OCI-M2 (cell line): ENCODE measurements around the gene IGFBPL1.
"Not testable (repeated sequence)": the region's sequence is repeated elsewhere in the genome, so short reads cannot be mapped to it uniquely, and the experiment has no call there.

ENCODE experiments used
- DNase-seq: peaks from one replicate; lab custom pipeline; 2025; ENCODE audit not compliant: unreplicated experiment; lab: John Stamatoyannopoulos, UW

Gene IGFBPL1, protein sequence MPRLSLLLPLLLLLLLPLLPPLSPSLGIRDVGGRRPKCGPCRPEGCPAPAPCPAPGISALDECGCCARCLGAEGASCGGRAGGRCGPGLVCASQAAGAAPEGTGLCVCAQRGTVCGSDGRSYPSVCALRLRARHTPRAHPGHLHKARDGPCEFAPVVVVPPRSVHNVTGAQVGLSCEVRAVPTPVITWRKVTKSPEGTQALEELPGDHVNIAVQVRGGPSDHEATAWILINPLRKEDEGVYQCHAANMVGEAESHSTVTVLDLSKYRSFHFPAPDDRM

DNA sequence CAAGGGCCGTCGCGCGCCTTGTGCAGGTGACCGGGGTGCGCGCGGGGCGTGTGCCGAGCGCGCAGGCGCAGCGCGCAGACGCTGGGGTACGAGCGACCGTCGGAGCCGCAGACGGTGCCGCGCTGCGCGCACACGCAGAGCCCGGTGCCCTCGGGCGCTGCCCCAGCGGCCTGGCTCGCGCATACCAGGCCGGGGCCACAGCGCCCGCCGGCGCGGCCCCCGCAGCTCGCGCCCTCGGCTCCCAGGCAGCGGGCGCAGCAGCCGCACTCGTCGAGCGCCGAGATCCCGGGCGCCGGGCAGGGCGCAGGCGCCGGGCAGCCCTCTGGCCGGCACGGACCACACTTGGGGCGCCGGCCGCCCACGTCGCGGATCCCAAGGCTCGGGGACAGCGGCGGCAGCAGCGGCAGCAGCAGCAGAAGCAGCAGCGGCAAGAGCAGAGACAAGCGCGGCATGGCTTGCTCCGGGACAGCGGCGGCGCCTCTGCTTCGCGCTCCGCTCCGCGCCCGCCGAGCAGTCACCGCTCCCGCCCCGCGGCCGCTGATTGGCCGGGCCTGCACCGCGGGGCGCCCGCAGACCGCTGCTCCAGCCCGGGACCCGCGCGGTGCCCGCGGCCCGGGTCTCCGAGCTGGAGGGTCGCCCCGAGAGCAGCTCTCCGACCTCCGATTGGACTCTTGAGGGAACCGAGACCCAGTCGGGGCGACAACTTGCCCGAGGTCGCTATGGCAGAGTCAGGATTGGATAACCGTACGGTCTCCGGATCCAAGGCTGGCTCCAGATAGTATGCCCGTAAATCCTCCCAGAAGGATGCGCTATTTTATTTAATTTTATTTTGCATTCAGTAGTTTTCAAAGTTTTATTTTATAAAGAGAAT, at the start of gene IGFBPL1:
TSS of gene IGFBPL1 (minus strand) at position 482 of the 871 bp plus-strand sequence. CDS start at position 452, 30 bp downstream.
- no peak for DNase-seq

DNA sequence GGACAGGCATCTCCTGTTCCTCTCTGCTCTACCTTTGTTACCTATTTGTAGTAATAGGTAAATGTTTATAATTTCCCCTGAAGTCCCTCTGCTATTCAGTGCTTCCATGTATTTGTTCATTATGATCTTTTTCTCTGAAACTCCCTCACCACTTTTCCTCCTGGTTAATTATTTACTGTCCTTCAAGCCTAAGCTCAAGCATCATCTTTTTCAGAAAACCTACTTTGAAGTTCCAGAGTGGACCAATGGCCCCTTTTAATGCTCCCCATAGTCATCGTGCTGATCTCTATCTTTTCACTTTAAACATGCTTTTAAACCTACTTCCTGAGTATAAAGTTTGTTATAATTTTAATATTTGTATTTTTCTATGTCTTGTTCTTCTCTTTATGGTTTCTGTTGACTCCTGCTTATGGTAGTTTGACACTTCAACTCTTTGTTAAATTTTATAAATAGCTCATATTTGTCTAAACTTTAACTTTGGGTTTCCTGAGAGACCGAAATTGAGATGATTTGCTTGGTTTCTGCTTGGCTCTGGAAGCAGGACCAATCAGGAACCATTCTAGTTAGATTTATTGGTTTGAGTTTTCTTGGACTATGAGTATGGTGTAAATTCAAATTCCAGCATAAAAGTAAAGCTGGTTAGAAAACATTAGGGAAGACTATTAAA, 48.5 kb upstream of the IGFBPL1 start:
- not testable (repeated sequence) for DNase-seq

DNA sequence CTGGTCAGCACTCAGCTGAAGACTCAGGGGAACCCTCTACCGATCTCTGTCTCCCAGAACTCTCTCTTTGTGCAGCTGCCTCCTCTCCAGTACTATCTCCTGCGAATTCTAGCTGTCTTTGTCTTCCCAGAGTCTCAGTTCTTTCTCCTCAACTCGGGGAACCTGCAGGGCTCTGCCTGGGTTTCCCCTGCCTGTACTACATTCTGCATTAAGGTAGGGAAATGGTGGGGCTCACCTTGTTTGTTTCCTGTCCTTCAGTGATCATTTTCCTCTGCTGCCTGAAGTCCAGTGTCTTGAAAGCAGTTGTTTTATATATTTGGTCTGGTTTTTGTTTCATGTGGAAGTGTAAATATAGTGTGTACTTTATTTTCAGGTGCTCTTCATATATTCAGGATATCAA, 43.1 kb upstream of the IGFBPL1 start:
- no peak for DNase-seq

DNA sequence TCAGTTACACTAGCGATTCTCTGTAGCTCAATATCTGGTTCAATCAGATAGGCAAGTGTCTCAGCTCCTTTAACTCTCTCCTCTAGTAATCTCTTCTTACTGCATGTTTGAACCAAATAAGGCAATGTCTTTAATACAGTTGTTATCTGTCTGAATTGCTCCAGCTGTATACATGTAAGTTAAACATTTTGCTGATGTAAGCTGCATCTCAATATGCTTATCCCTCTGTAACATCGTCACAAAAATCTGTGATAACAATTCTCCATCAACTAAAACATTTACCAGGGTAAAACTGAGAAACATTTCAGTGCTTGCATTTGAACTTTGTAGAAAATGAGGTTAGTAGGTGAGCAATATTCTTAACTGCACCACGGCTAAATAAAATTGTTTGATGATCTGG, 29.6 kb upstream of the IGFBPL1 start:
- no peak for DNase-seq

DNA sequence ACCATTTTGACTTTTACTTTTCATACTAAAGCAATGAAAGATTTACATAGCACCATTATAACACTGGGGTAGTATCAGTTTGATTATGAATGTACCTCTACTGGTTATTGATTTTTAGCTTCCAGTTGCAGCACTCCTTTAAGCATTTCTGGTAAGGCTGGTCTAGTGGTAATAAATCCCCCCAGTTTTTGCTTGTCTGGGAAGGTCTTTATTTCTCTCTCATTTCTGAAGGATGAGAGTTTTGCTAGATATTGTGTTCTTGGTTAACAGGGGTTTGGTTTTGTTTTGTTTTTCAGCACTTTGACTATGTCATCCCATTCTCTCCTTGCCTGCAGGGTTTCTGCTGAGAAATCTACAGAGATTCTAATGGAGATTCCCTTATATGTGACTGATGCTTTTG, 26.9 kb upstream of the IGFBPL1 start:
- DNase-seq, result no peak

DNA sequence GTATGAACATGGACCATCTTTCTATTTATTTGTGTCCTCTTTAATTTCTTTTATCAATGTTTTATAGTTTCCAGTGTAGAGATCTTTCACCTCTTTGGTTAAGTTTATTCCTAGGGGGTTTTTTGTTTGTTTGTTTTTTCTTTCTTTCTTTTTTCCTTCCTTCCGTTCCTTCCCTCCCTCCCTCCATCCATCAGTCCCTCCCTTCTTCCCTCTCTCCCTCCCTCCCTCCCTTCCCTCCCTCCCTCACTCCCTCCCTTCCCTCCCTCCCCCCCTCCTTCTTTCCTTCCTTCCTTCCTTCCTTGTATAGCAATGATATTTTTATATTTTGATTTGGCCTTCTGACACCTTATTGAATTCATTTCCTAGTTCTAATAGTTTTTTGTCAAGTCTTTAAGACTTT, 23.4 kb upstream of the IGFBPL1 start:
- DNase-seq, result no peak

DNA sequence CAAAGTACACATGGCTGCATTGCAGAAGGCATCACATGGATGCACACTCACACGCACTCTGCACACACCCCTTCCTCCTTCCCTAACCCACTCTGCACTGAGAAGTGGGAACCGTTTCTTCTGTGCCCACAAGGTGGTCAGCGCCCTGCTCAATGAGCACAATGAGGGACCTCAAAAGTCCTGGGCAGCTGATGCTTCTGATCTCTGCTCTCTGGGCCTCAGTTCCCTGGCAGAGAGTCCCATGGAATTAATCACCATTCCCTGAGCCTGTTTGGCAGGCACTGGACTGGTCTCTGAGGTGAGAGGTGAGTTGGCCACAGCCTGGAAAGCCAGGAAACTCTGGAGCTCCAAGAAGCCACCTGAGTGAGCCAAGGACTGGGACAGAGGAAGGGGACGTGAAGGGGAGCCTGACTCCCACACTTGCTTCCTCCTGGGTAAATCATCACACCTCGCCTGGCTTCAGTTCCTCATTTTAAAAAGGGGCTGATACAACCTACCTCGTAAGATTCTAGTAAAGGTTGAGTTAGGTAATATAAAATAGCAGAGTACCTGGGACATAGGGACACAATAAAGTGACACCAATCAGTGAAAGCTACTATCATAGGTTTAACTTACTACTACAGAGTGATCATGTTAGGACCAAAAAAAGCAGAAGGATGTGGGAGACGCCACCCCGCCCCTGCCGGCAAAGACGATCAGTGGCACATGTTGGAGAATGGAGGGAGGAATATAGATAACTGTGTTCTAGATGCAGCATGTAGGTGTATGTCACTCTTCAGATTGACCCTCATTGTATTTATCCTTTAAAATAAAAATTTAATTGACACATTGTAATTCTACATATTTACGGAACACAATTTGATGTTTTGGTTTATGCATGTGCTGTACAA, 21.1 kb upstream of the IGFBPL1 start:
- DNase-seq, result no peak

DNA sequence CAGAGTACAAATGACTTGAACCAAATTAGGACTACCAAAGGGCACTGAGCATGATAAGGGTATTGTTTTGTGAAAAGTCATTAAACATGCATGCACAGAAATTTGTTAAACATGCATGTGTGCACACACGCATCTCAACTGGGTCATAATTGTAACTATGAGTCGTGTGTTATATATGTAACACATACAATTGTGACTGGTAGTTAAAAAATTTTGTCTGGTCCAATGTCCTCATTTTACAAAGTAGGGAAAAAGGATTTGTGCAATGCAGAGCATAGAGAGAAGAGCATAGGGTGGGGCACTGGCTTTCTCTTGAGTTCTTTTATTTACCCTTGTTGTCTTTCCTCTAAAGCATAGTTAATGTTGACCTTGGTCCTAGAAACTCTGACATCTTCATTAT, 19.3 kb upstream of the IGFBPL1 start:
- no peak for DNase-seq

DNA sequence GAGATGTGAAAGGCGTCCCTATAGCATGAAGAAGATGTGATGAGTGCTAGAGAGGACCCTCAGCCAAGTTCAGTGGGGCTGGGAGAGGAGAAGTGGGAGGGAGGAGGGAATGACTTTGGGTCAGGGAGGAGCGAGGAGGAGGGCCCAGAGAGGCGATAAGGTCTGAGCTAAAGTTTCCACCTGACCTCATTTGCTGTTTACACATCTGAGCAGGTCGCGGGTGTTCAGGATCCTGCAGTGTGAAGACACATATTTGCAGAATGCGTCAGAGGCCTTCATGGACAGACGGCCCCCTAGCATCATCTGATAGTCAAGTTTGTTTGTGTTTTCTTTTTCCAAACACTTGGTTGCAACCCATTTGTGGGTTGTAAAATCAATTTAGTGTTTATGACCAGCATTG, 18.9 kb upstream of the IGFBPL1 start:
- no peak for DNase-seq

DNA sequence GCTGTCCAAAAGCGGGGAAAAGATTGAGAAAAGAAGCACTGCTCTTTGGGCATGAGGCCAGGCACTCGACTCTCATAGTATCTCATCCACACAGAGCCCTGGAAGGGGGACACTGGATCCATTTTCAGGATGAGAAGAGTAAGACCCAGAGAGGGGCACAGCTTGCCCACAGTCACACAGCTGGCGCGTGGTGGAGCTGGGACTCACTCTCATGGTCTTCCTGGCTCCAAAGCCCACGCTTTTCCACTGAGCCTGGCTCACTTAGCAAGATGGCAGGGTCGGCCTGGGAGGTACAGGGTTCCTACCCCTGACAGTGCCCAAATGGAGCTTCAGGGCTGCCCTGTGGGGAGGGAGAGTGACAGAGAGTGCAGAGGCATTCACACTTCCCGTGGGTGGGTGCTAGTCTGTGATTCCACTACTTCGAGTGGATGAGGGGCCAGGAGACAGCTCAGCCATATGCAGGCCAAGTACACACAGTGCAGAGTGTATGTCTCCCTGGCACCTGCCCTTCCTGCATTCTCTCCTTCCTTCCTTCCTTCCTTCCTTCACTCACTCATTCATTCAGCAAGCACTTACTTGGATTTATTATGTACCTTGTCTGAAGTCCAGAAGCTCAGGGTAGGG, 18.3 kb upstream of the IGFBPL1 start:
- no peak for DNase-seq

DNA sequence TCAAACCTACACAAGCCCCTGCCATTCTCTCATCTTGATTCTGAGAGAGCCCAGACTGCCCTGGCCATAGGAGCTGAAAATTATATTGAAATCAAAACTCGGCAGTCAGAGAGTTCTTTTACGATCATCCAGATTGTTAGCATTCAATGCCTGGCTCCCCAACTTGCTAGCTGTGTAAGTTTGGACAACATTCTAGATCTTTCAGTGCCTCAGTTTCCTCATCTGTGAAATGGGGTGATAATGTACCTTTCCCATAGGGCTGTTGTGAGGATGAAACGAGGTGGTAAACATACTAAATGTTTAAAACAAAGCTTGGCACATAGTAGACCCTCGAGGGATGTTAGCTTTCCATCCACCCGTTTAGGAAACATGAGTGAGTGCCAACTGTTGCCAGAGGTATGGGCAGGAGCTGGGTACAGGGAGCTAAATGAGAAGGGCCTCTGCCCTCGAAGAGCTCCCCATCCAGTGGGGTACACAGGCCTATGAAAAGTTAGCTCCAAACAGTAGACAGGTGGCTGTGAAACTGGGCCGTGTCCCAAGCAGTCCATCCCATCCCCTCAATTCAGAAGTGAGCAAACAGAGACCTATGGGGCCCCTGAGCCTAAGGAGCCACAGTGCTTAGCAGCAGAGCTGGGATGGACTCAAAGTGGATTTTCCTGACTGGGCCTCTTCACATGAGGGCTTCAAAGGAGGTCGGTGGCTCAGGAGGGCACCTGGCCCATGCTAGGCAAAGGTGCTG, 17.3 kb upstream of the IGFBPL1 start:
- no peak for DNase-seq

DNA sequence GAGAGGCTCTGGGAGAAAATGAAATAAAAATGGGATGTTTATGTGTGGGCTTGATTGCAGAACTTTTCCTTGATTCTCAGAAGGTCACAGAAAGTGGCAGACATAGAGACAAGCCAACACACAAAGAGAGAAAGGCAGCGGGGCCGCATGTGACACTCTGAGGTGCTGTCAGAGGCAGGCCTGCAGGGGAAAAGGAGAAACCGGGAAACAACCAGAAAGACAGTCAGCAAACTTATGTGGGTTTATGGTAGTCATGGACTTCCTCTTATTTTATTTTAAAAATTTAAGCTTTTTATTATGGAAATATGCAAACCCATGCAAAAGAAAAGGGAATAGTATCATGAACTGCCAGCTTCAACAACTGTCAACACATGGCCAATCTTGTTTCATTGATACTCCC, 16.3 kb upstream of the IGFBPL1 start:
- DNase-seq, result no peak

DNA sequence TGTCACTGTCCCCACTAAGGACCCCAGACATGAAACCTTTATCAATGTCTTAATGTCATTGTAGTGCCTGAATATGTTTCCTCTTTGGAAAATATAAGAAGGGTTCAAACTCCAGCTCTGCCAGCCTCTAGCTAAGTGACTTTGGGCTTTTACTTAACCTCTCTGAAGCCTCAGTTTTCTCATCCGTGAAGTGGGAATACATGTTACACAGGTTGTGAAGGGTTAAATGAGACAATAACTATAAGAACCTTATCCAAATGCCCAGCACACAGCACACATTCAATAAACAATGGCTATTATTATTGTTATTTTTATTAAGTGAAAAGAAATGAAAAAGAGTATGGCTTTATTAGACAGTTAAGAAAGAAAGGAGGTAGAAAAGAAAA, 15.7 kb upstream of the IGFBPL1 start:
- DNase-seq, result no peak

DNA sequence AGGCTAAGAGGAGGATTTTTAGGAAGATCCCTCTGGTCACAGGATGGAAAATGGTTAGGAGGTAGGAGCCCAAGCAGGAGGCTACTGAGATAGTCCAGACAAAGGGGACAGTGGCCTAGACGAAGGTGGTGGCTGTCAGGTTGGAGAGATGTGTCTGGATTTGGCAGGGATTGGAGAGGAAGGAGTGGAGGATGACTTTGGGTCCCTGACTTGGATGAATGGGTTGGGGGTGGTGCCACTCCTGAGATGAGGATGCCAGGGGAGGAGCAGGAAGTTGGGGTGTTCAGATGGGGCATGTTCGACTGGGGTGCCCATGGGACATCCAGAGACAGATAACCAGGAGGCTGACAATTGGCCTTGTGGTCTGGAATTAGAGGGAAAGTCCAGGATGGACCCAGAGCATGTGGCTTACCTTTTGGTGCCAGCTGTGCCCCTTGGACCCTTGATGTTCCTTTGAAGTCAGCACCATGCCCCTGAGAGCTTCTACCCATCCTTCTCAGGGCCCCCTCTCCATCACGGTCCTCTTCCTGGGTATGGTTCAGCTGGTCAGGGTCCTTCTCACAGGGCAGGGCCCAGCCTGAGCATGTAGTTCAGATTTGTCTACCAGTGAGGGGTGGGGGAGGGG, 15.1 kb upstream of the IGFBPL1 start:
- no peak for DNase-seq

DNA sequence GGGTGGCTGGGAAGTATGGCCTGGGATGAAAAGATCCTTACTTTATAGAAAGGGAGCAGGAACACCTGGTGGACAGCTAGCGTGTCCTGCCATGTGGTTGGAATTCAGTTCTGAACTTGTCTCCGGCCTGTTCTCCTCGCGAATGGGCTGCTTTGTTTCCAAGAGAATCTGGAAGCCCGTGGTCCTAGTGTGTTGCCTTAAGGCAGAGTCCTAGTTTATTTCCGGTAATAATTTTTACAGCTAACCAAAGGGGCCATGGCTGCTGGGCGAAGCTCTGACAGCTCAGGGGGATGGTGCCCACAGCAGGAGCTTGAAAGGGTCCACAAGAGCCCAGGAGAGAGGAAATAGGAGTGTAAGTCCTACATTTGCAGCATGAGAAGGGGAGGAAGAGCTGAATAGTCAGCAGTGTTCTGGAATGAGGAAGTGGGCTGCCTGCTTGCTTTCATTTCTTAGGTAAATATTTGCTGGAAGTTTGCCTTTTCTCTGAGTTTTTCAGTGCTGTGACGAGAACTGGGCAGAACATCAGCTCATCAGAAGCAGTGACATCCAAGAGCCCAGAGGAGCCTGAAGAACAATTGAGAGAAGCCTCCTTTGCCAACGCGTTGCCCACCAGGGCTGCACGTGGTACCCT, 13.1 kb upstream of the IGFBPL1 start:
- DNase-seq, result no peak

DNA sequence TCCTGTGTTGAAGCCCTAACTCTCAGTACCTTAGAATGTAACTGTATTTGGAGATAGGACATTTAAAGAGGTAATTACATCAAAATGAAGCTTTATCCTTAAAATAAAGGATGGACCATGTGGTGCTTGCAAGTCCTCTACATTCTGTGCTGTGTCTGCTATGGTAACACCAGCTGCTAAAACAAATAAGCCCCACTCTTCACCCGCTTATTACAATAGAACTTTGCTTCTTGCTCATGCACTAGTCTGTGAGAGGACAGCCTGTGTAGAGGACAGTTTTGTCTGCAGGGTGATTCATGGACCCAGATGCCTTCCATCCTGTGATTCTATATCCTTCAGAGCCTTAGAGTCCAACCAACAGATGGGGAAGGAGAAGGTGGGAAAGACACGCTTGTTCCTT, 12.5 kb upstream of the IGFBPL1 start:
- DNase-seq, result no peak

DNA sequence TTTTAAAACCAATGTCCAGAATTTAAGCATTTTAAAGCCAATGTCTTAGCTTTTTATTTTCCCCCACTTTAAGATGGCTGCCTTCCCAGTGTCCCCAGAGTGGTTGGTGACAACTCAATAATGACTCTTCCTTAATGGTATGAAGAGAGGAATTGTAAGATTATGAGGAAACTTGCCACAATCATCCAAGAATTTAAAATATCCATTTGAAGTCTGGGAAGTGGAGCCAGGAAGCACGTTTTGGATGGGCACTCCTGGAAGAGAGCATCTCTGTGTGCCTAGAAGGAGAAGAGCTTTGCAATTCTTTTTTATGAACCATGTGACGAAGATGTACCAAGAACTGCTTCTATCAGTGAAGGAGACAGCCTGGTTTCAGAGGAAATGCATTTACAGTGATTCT, 11.3 kb upstream of the IGFBPL1 start:
- DNase-seq, result no peak

DNA sequence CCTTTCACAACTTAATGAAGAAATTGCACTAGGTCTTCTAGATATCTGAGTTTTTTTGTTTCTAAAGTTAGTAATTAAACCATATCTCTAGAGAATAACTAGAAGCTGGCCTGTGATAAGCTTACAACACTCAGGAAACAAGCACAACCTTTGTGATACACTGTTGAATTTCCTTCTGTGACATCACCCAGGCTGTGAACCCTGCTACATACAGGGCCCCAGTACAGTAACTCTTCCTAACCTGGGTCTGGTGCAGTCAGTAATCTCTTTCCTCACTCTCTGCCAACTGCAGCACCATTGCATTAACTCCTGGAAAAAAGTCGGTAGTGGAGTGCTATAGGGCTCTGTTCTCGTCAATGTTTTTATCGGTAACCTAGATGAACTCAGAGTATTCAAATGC, 10.6 kb upstream of the IGFBPL1 start:
- no peak for DNase-seq

DNA sequence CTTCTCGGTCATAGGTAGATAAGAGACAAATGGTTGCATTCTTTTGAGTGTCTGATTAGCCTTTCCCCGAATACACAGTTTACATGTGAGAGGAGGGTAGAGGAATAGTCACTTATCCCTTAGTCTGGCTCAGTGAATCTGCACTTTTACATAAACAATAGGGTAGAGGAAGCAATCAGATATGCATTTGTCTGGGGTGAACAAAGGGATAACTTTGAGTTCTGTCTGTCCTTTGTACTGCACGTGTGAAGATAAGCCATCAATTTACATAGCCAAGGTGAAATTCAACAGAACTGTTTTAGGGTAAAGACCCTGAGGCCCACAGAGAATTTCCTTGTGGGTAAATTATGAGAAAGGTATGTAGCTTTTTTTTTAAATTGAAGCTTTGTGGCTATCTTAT, 10.1 kb upstream of the IGFBPL1 start:
- no peak for DNase-seq
